A549 (cell line): ENCODE results near the gene SH2D4B. TPM values are rescaled to one million over a fixed set of nuclear protein-coding genes. Genes with fewer than 3 reads are reported as not detected.

Source experiments
- ATAC-seq, 2 experiments: fragments of 200-7000 bp in 1 of 2; fragments of >200 bp in 1 of 2; cut with Nextera tagmentation in 1 of 2; cut with Tn5 transposase in 1 of 2; 3 replicates each; pipeline versions ENCODE4 v1.8.0 to v1.9.1; 2018 to 2020; ENCODE audit warnings: mild to moderate bottlenecking in 1 of 2, moderate library complexity in 1 of 2
- CTCF ChIA-PET: fragments of 300-600 bp; sonication (Branson Sonifier 250); formaldehyde crosslinking; extraction: SDS; loops from one replicate; lab custom pipeline; 2021; ENCODE audit warnings: antibody characterized with exemption, inconsistent platforms; lab: Yijun Ruan, JAX
- POLR2A ChIA-PET: fragments of 350-600 bp; formaldehyde crosslinking; extraction: SDS; loops from one replicate; lab custom pipeline; 2021; ENCODE audit warnings: antibody characterized with exemption, inconsistent platforms; lab: Yijun Ruan, JAX
- DNase-seq, 2 experiments: peaks; one replicate each; pipeline versions ENCODE4 v3.0.0 to v3.0.0-alpha.2; 2011 to 2016; ENCODE audit warnings: low read depth in 1 of 2, low spot score in 1 of 2
- FAIRE-seq: peaks from 2 replicates; lab custom pipeline; 2011; peaks lifted over from hg19 to GRCh38; lab: Jason Lieb, UNC
- H3K27ac ChIP-seq, 2 experiments: fragments of >200 bp; sonication (Bioruptor Twin); formaldehyde crosslinking; 3 replicates each; pipeline ENCODE4 v1.5.1; 2016 to 2017
- H3K4me1 ChIP-seq: fragments of >200 bp; sonication (Bioruptor Twin); formaldehyde crosslinking; 3 replicates; pipeline ENCODE4 v1.6.1; 2016
- H3K4me2 ChIP-seq: fragments of >200 bp; sonication (Bioruptor Twin); formaldehyde crosslinking; 3 replicates; pipeline ENCODE4 v1.6.1; 2016
- H3K4me3 ChIP-seq: fragments of >200 bp; sonication (Bioruptor Twin); formaldehyde crosslinking; 3 replicates; pipeline ENCODE4 v1.5.1; 2016
- H3K9me3 ChIP-seq: fragments of >200 bp; sonication (Bioruptor Twin); formaldehyde crosslinking; 3 replicates; pipeline ENCODE4 v1.6.1; 2016
- ATOH8 ChIP-seq: fragments of 250-450 bp; sonication (Bioruptor Pico); IDR thresholded peaks from 2 replicates; pipeline ENCODE4 v1.5.0; 2020; ENCODE audit warnings: low read depth, mild to moderate bottlenecking, moderate library complexity
- CBX2 ChIP-seq: fragments of 200-600 bp; sonication (generic); IDR thresholded peaks from 2 replicates; pipeline ENCODE4 v1.6.1; 2016; ENCODE audit warnings: low read depth, mild to moderate bottlenecking, borderline replicate concordance
- CBX8 ChIP-seq: fragments of 200-600 bp; sonication (generic); IDR thresholded peaks from 2 replicates; pipeline ENCODE4 v1.6.1; 2016
- CTCF ChIP-seq: fragments of >200 bp; sonication (Bioruptor Twin); formaldehyde crosslinking; IDR thresholded peaks from 3 replicates; pipeline ENCODE4 v1.5.1; 2016
- E2F6 ChIP-seq: IDR thresholded peaks from 2 replicates; pipeline ENCODE4 v1.6.1; 2012; ENCODE audit warnings: low read depth, borderline replicate concordance
- EHMT2 ChIP-seq: fragments of 200-600 bp; sonication (generic); IDR thresholded peaks from 2 replicates; pipeline ENCODE4 v1.6.1; 2016; ENCODE audit warnings: antibody characterized with exemption, low read depth, mild to moderate bottlenecking, moderate library complexity
- FOSL2 ChIP-seq, 2 experiments: fragments of 450-650 bp in 1 of 2; fragments of >200 bp in 1 of 2; sonication (Bioruptor Twin) in 1 of 2; formaldehyde crosslinking; IDR thresholded peaks; 2 replicates each; pipeline versions ENCODE4 v1.5.0 to v1.6.1; 2016 to 2020; ENCODE audit warnings: mild to moderate bottlenecking in 1 of 2, moderate library complexity in 1 of 2
- HDAC2 ChIP-seq: fragments of 200-600 bp; sonication (generic); IDR thresholded peaks from 2 replicates; pipeline ENCODE4 v1.6.1; 2016
- HEYL ChIP-seq: fragments of 250-450 bp; sonication (Bioruptor Pico); IDR thresholded peaks from 2 replicates; pipeline ENCODE4 v1.8.0; 2021; ENCODE audit warnings: mild to moderate bottlenecking, moderate library complexity
- HMGXB4 ChIP-seq: fragments of 250-450 bp; sonication (Bioruptor Pico); IDR thresholded peaks from 2 replicates; pipeline ENCODE4 v1.5.0; 2021; ENCODE audit warnings: mild to moderate bottlenecking, moderate library complexity, borderline replicate concordance
- HOXB13 ChIP-seq: fragments of 250-450 bp; sonication (Bioruptor Pico); IDR thresholded peaks from 2 replicates; pipeline ENCODE4 v1.5.0; 2020; ENCODE audit warnings: low read depth, mild to moderate bottlenecking, moderate library complexity
- MAFK ChIP-seq: fragments of 450-650 bp; IDR thresholded peaks from 2 replicates; pipeline ENCODE4 v1.6.1; 2014; ENCODE audit not compliant: partially characterized antibody
- MAX ChIP-seq: IDR thresholded peaks from 2 replicates; pipeline ENCODE4 v1.6.1; 2012
- NPAS2 ChIP-seq: fragments of 250-450 bp; sonication (Bioruptor Pico); IDR thresholded peaks from 2 replicates; pipeline ENCODE4 v1.8.0; 2022; ENCODE audit warnings: mild to moderate bottlenecking, moderate library complexity, borderline replicate concordance
- NR3C1 ChIP-seq: fragments of >200 bp; sonication (Bioruptor Twin); formaldehyde crosslinking; IDR thresholded peaks from 3 replicates; pipeline ENCODE4 v1.6.1; 2017
- POLR2A ChIP-seq: IDR thresholded peaks from 2 replicates; pipeline ENCODE4 v1.6.1; 2012; ENCODE audit warnings: mild to moderate bottlenecking, low read length
- RAD21 ChIP-seq, 2 experiments: fragments of >200 bp in 1 of 2; sonication (Bioruptor Twin) in 1 of 2; formaldehyde crosslinking in 1 of 2; IDR thresholded peaks in 1 of 2; conservative IDR thresholded peaks in 1 of 2; 2 replicates in 1 of 2; 3 replicates in 1 of 2; pipeline ENCODE4 v1.6.1; 2012 to 2018; ENCODE audit warnings: inconsistent platforms in 1 of 2
- REST ChIP-seq: fragments of 200-600 bp; sonication (generic); IDR thresholded peaks from 2 replicates; pipeline ENCODE4 v1.6.1; 2016; ENCODE audit warnings: antibody characterized with exemption, mild to moderate bottlenecking, moderate library complexity
- ZFP36 ChIP-seq: fragments of 450-650 bp; IDR thresholded peaks from 2 replicates; pipeline ENCODE4 v1.6.1; 2014; ENCODE audit warnings: borderline replicate concordance; ENCODE audit not compliant: partially characterized antibody
- WGBS: methylation state at CpG from one replicate; pipeline ENCODE4 v1.1.6; 2017; ENCODE audit errors: missing lambda C conversion rate; 5-methylcytosine and 5-hydroxymethylcytosine counted together
- polyA plus RNA-seq, 4 experiments: library from polyadenylated mRNA; depleted of rRNA in 3 of 4; stranded (reverse); fragments of >200 nt; fragmentation: RNase III in 1 of 4; extraction: RNeasy Plus Mini Kit Qiagen cat#74134 plus additional on column Dnase treatment in 1 of 4; gene quantifications; 2 replicates in 3 of 4; 3 replicates in 1 of 4; pipeline ENCODE4 v1.2.3, GENCODE V29; 2011 to 2017
- TF ChIP-seq, protein P1 (sequence below): fragments of >200 bp; sonication (Bioruptor Twin); formaldehyde crosslinking; IDR thresholded peaks from 2 replicates; pipeline ENCODE4 v1.6.1; 2016

SH2D4B gene
- polyA plus RNA-seq, 2 of the 4 experiments (the other 2 are of a cell fraction) = 0.01 to 0.12 TPM

DNA sequence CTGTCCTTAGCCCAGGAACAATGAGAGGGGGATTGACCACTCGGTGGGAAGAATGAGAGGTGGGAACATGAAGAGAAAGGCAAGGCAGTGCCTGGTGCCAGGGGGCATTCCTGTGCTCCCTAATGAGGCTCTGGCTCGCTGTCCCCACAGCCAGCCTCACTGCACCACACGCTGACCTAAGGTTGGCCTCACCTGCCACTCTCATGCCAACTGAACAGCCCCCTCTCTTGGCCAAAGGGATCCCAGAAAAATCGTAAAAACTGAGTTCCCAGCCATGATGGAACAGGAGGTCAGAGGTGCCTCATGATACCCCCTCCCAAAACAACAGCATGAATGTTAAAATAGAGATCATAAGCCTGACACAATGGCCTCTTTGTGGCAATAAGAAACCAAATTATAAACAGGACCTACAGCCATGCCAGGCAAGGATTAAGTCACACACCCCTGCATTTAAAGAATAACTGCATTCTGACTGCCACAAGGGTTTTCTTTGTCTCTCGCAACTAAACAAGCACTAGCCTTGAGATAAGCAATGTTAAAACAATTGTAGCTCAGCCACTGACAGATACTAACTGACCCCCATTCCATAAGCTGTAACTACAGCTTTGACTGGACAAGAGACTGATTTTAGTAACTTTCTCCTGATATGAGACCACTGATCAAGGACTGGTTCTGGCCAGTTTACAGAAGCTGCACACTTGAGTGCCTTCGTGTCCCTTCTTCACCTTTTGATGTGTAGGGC, 149.2 kb downstream of the SH2D4B start (continued):
- no peak for TF ChIP-seq REST
- TF ChIP-seq MAFK = no peak
- no peak for TF ChIP-seq RAD21 (conservative IDR thresholded peaks at IDR 0.05 in 1 of 2, IDR thresholded peaks at IDR 0.05 in 1 of 2)
- TF ChIP-seq, protein P1, sequence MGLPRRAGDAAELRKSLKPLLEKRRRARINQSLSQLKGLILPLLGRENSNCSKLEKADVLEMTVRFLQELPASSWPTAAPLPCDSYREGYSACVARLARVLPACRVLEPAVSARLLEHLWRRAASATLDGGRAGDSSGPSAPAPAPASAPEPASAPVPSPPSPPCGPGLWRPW = no peak
- no peak for TF ChIP-seq HOXB13 (CRISPR knock-in tag)
- no peak for TF ChIP-seq HDAC2

- no peak for TF ChIP-seq POLR2A
- TF ChIP-seq NR3C1 = no peak
- TF ChIP-seq MAX = no peak
- TF ChIP-seq CTCF = no peak
- no peak for TF ChIP-seq CBX8
- TF ChIP-seq HEYL = no peak
- FAIRE-seq (no peak), DNase-seq (no peak), ATAC-seq (no peak)
- Histone ChIP-seq H3K4me1 (no peaks in the 10 kb centered on the region), H3K9me3 (no peaks in the 10 kb centered on the region), H3K27ac (no peak overlapping the region), H3K4me2 (no peak overlapping the region), H3K4me3 (no peak overlapping the region)
- WGBS = 47% methylated on average over 1 of the region's 1 CpG
- ChIA-PET CTCF (interaction anchor here (0.9 to 1.3 kb wide), 4 partner anchors 13 to 331 kb away, joined by 3 to 6 read pairs (median 4); no protein-coding TSS in a partner anchor), POLR2A (no interaction called here)
Observed at GRCh38 chr10:80687476-80687789, 149.7 kb downstream of the SH2D4B start.

DNA sequence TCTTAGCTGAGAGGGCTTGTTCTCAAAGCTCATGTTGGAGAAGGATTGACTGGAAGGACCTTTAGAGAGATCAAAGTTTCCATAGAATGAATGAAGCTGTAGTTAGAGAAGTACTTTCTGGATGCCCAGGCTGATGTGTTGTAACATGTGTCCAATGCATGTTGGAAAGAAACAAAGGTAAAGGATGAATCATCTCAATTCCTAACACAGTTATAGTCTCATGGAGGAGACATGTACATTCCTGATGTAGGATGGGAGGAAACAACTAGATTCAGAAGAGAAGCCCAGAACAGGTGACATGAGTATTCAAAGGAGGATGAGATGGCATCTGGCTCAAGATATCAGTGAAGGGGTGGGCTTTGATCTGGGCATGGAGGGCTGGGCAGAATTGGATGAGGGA, 152.7 kb downstream of the SH2D4B start:
- no peak overlapping the region for H3K27ac ChIP-seq
- no peak overlapping the region for H3K4me3 ChIP-seq
- ATAC-seq = no peak
- CTCF ChIA-PET = no interaction called here
- no peak overlapping the region for H3K4me2 ChIP-seq
- no peak for FAIRE-seq
- TF ChIP-seq HMGXB4 (CRISPR knock-in tag) (no peak), REST (no peak), FOSL2 (IDR thresholded peaks at IDR 0.05) (no peak), FOSL2 (CRISPR knock-in tag; IDR thresholded peaks at IDR 0.05) (no peak), E2F6 (no peak), HEYL (no peak), CBX2 (no peak), NPAS2 (CRISPR knock-in tag) (no peak), EHMT2 (no peak), ATOH8 (no peak), ZFP36 (no peak)
- POLR2A ChIA-PET = no interaction called here
- DNase-seq = no peak
- H3K4me1 ChIP-seq = no peaks in the 10 kb centered on the region
- H3K9me3 ChIP-seq = no peaks in the 10 kb centered on the region
